Measurements from ENCODE around the gene NELFA. TPM values are rescaled to one million over a fixed set of nuclear protein-coding genes. Genes with fewer than 3 reads are reported as not detected.

NELFA gene
- total and polyA plus RNA-seq, 2 of the 4 experiments (the other 2 are of a cell fraction) = 4.3 to 21.9 TPM

DNA sequence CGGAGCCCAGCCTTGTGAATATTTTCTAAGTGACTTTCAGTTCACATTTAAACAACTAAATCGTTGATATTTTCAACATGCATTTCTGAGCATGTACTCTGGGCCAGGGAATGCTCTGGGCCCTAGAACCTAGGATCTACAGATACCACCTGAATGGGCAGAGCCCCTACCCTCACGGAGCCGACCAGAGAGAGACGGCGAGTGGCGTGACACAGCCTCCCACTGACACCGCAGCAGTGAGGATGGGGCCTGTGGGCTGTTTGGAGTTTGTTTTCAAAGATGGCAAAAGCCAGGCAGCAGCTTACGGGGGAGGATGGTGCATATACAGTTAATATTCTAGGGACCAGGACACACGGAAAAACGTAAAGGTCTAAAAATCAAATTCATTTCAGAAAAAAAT, 17.7 kb downstream of the NELFA start:
- DNase-seq (no peak), ATAC-seq (ENCODE audit: low read depth) (no peak)
- Histone ChIP-seq H3K14ac (replicated peaks; ENCODE audit: low read depth, low read length) (no peak overlapping the region), H4K8ac (ENCODE audit: low read depth in 2 of 2, low read length in 2 of 2) (no peak overlapping the region), H4K91ac (ENCODE audit: insufficient read depth, low read depth, low read length) (no peak overlapping the region), H2BK15ac (ENCODE audit: low read depth, low read length) (no peak overlapping the region), H3K56ac (ENCODE audit: extremely low read depth, insufficient read depth, low read length) (no peak overlapping the region), H3K23ac (ENCODE audit: low read depth, low read length) (no peak overlapping the region), H2AK5ac (ENCODE audit: low read depth, low read length) (no peak overlapping the region), H3K9me1 (ENCODE audit: insufficient read depth, low read length) (peaks cover 15% of the 10 kb centered on the region), H3K4me2 (ENCODE audit: low read depth, low read length) (no peak overlapping the region), H2AK9ac (replicated peaks; ENCODE audit: low read depth, low read length, poor library complexity) (no peak overlapping the region), H3K9me3 (ENCODE audit: control insufficient read depth, insufficient read depth, low read length) (no peaks in the 10 kb centered on the region), H3K27me3 (ENCODE audit: control insufficient read depth, insufficient read depth, low read length) (no peaks in the 10 kb centered on the region), H3K4ac (ENCODE audit: low read depth, low read length) (no peak overlapping the region), H2BK5ac (ENCODE audit: low read depth, low read length, poor library complexity, severe bottlenecking) (no peak overlapping the region), H3K4me3 (ENCODE audit: insufficient read depth, low read depth, low read length) (no peak overlapping the region), H2BK120ac (ENCODE audit: low read depth, low read length) (no peak overlapping the region), H4K5ac (ENCODE audit: low read depth, low read length) (no peak overlapping the region), H2BK20ac (ENCODE audit: low read depth, low read length) (no peak overlapping the region), H3K18ac (ENCODE audit: low read depth, low read length) (no peak overlapping the region), H3K79me1 (ENCODE audit: low read depth in 1 of 2, low read length in 2 of 2) (peaks cover 19 to 30% of the 10 kb centered on the region in 2 experiments), H4K20me1 (ENCODE audit: insufficient read depth, low read length) (peaks cover 15% of the 10 kb centered on the region; the same call in 1 of the 2 replicates), H3K9ac (ENCODE audit: low read depth, low read length) (no peak overlapping the region), H3K36me3 (ENCODE audit: control insufficient read depth, insufficient read depth, low read length) (peaks cover 35% of the 10 kb centered on the region), H3K27ac (ENCODE audit: insufficient read depth, low read length) (no peak overlapping the region), H3K4me1 (ENCODE audit: control insufficient read depth, insufficient read depth, low read length) (no peaks in the 10 kb centered on the region), H2AFZ (replicated peaks; ENCODE audit: low read length, poor library complexity) (no peak overlapping the region)
- POLR2A ChIA-PET (ENCODE audit: unreplicated experiment) = no interaction called here
- dilution Hi-C loops (cut with HindIII; ENCODE audit: low sequenced_read_pairs, unreplicated experiment) = no loop called here
- in situ Hi-C loops (cut with MboI; ENCODE audit: low sequenced_read_pairs) = no loop called here
- intact Hi-C loops (cut with micrococcal nuclease) = no loop called here
- CTCF ChIA-PET = no interaction called here
- no TSS peak for BruUV-seq (replicated peaks)
- WGBS, 2 experiments (ENCODE audit: extremely low coverage in 2 of 2, insufficient read length in 1 of 2) = 96% methylated on average over 5 of the region's 11 CpGs; no CpG with 5 or more reads in 1 of the 2 experiments
- no peak for TF ChIP-seq CEBPB (IDR thresholded peaks at IDR 0.05; ENCODE audit: low read depth, low read length)
- no peak for TF ChIP-seq CHD1 (IDR thresholded peaks at IDR 0.05; ENCODE audit: low read depth, low read length)
- no peak for TF ChIP-seq RAD21 (IDR thresholded peaks at IDR 0.05; ENCODE audit: low read length)
- TF ChIP-seq, protein P1, sequence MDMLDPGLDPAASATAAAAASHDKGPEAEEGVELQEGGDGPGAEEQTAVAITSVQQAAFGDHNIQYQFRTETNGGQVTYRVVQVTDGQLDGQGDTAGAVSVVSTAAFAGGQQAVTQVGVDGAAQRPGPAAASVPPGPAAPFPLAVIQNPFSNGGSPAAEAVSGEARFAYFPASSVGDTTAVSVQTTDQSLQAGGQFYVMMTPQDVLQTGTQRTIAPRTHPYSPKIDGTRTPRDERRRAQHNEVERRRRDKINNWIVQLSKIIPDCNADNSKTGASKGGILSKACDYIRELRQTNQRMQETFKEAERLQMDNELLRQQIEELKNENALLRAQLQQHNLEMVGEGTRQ (IDR thresholded peaks at IDR 0.05; ENCODE audit: low read depth, low read length) = no peak
- no peak for TF ChIP-seq POLR2A (IDR thresholded peaks at IDR 0.05; ENCODE audit: low read depth, low read length)
- no peak for TF ChIP-seq MAFK (IDR thresholded peaks at IDR 0.05; ENCODE audit: low read depth, low read length)
- no peak for TF ChIP-seq NFE2L2 (IDR thresholded peaks at IDR 0.05; ENCODE audit: low read depth, low read length)
- TF ChIP-seq MXI1 (IDR thresholded peaks at IDR 0.05; ENCODE audit: borderline replicate concordance, low read depth, low read length) = no peak
- TF ChIP-seq SMC3 (IDR thresholded peaks at IDR 0.05; ENCODE audit: low read depth, low read length) = no peak
- TF ChIP-seq, protein P2, sequence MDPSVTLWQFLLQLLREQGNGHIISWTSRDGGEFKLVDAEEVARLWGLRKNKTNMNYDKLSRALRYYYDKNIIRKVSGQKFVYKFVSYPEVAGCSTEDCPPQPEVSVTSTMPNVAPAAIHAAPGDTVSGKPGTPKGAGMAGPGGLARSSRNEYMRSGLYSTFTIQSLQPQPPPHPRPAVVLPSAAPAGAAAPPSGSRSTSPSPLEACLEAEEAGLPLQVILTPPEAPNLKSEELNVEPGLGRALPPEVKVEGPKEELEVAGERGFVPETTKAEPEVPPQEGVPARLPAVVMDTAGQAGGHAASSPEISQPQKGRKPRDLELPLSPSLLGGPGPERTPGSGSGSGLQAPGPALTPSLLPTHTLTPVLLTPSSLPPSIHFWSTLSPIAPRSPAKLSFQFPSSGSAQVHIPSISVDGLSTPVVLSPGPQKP (IDR thresholded peaks at IDR 0.05; ENCODE audit: borderline replicate concordance, low read depth, low read length) = no peak
